H1 (cell line): ENCODE measurements around the gene TENT4B. TPM values are rescaled to one million over a fixed set of nuclear protein-coding genes. Genes with fewer than 3 reads are reported as not detected.

ENCODE experiments used
- CTCF ChIA-PET: fragments of 300-600 bp; sonication (Branson Sonifier 250); formaldehyde crosslinking; loops from one replicate; lab custom pipeline; 2021; ENCODE audit not compliant: partially characterized antibody; lab: Charles Lee
- POLR2A ChIA-PET: fragments of 300-600 bp; sonication (Branson Sonifier 250); formaldehyde crosslinking; loops from one replicate; lab custom pipeline; 2021; ENCODE audit warnings: inconsistent platforms; ENCODE audit not compliant: partially characterized antibody; lab: Charles Lee
- DNase-seq, 2 experiments: peaks; one replicate each; pipeline versions ENCODE4 v3.0.0 to v3.0.0-alpha.2; 2010 to 2022; ENCODE audit warnings: low spot score in 2 of 2, low read depth in 1 of 2, mixed read lengths in 1 of 2
- FAIRE-seq: peaks from 2 replicates; lab custom pipeline; 2011; peaks lifted over from hg19 to GRCh38; lab: Jason Lieb, UNC
- H2AFZ ChIP-seq: 2 replicates; pipeline ENCODE4 v1.8.1; 2012; ENCODE audit warnings: low read length, inconsistent platforms
- H2AK5ac ChIP-seq: 2 replicates; pipeline ENCODE4 v1.6.1; 2013; ENCODE audit warnings: low read depth, low read length
- H2BK120ac ChIP-seq: replicated peaks from 2 replicates; pipeline ENCODE3; 2013; ENCODE audit warnings: low read depth, low read length, inconsistent platforms
- H2BK12ac ChIP-seq: 2 replicates; pipeline ENCODE4 v1.6.1; 2013; ENCODE audit warnings: low read depth, low read length
- H2BK15ac ChIP-seq: 2 replicates; pipeline ENCODE4 v1.6.1; 2013; ENCODE audit warnings: low read length
- H2BK20ac ChIP-seq: 2 replicates; pipeline ENCODE4 v1.6.1; 2013; ENCODE audit warnings: low read length
- H2BK5ac ChIP-seq: 2 replicates; pipeline ENCODE4 v1.6.1; 2013; ENCODE audit warnings: low read depth, low read length
- H3K14ac ChIP-seq: 2 replicates; pipeline ENCODE4 v1.6.1; 2013; ENCODE audit warnings: inconsistent platforms; ENCODE audit not compliant: insufficient read length
- H3K18ac ChIP-seq: 2 replicates; pipeline ENCODE4 v1.6.1; 2013; ENCODE audit warnings: low read length; ENCODE audit errors: extremely low read depth
- H3K23ac ChIP-seq: 2 replicates; pipeline ENCODE4 v1.6.1; 2013; ENCODE audit warnings: inconsistent platforms; ENCODE audit not compliant: insufficient read length
- H3K23me2 ChIP-seq: 2 replicates; pipeline ENCODE4 v1.6.1; 2013; ENCODE audit warnings: low read depth, low read length
- H3K27ac ChIP-seq: 2 replicates; pipeline ENCODE4 v1.6.1; 2011; ENCODE audit warnings: low read depth, low read length, inconsistent platforms
- H3K27me3 ChIP-seq, 4 experiments: replicated peaks in 1 of 4; 1 replicate in 1 of 4; 2 replicates in 3 of 4; pipeline versions ENCODE4 v1.6.1 to v1.8.1; 2011 to 2013; ENCODE audit warnings: low read length in 3 of 4, mild to moderate bottlenecking in 3 of 4, inconsistent platforms in 2 of 4, mixed read lengths in 2 of 4, moderate library complexity in 1 of 4; ENCODE audit not compliant: control insufficient read depth in 3 of 4, insufficient read depth in 3 of 4; ENCODE audit errors: extremely low read depth in 1 of 4
- H3K36me3 ChIP-seq, 4 experiments: 2 replicates each; pipeline versions ENCODE4 v1.6.1 to v1.8.1; 2011 to 2013; ENCODE audit warnings: mild to moderate bottlenecking in 4 of 4, low read length in 3 of 4, moderate library complexity in 2 of 4, control low read depth in 1 of 4, inconsistent platforms in 1 of 4; ENCODE audit not compliant: insufficient read depth in 4 of 4, control insufficient read depth in 2 of 4
- H3K4ac ChIP-seq: replicated peaks from 2 replicates; pipeline ENCODE3; 2013; ENCODE audit warnings: low read length, low read depth, mixed read lengths, inconsistent platforms; ENCODE audit not compliant: insufficient read length
- H3K4me1 ChIP-seq, 4 experiments: replicated peaks in 1 of 4; 1 replicate in 1 of 4; 2 replicates in 3 of 4; pipeline versions ENCODE4 v1.6.1 to v1.8.1; 2011 to 2013; ENCODE audit warnings: low read length in 3 of 4, inconsistent platforms in 2 of 4, mixed read lengths in 1 of 4; ENCODE audit not compliant: insufficient read depth in 4 of 4, control insufficient read depth in 3 of 4
- H3K4me2 ChIP-seq, 2 experiments: 2 replicates each; pipeline versions ENCODE4 v1.6.1 to v1.8.1; 2011 to 2013; ENCODE audit warnings: low read depth in 2 of 2, low read length in 2 of 2, control low read depth in 1 of 2, inconsistent platforms in 1 of 2, mild to moderate bottlenecking in 1 of 2; ENCODE audit not compliant: insufficient read depth in 1 of 2
- H3K4me3 ChIP-seq, 4 experiments: fragments of 200-600, 300-600 bp in 1 of 4; sonication (generic), shearing (Covaris generic), sonication (Bioruptor Twin) in 1 of 4; 2 replicates each; pipeline versions ENCODE4 v1.5.1 to v1.8.1; 2011 to 2016; ENCODE audit warnings: low read length in 4 of 4, low read depth in 3 of 4, control low read depth in 2 of 4, inconsistent platforms in 2 of 4, mild to moderate bottlenecking in 2 of 4, mixed read lengths in 1 of 4, moderate library complexity in 1 of 4; ENCODE audit not compliant: insufficient read depth in 2 of 4; ENCODE audit errors: extremely low read depth in 1 of 4
- H3K56ac ChIP-seq: replicated peaks from 2 replicates; pipeline ENCODE3; 2013; ENCODE audit warnings: low read depth, mild to moderate bottlenecking, mixed read lengths, low read length, inconsistent platforms; ENCODE audit not compliant: insufficient read length
- H3K79me1 ChIP-seq: 2 replicates; pipeline ENCODE4 v1.6.1; 2013; ENCODE audit warnings: low read depth, low read length, control low read depth
- H3K79me2 ChIP-seq, 2 experiments: 2 replicates each; pipeline versions ENCODE4 v1.6.1 to v1.8.1; 2012 to 2013; ENCODE audit warnings: low read length in 2 of 2, mild to moderate bottlenecking in 2 of 2, inconsistent platforms in 1 of 2; ENCODE audit not compliant: insufficient read depth in 2 of 2, control insufficient read depth in 1 of 2
- H3K9ac ChIP-seq, 4 experiments: replicated peaks in 1 of 4; 1 replicate in 1 of 4; 2 replicates in 3 of 4; pipeline versions ENCODE4 v1.6.1 to v1.8.1; 2011 to 2013; ENCODE audit warnings: low read depth in 3 of 4, low read length in 3 of 4, control low read depth in 2 of 4, mild to moderate bottlenecking in 2 of 4, moderate library complexity in 2 of 4, inconsistent platforms in 1 of 4; ENCODE audit errors: extremely low read depth in 1 of 4
- H3K9me3 ChIP-seq, 2 experiments: 2 replicates each; pipeline versions ENCODE4 v1.6.1 to v1.8.1; 2012 to 2013; ENCODE audit warnings: mild to moderate bottlenecking in 2 of 2, moderate library complexity in 2 of 2, control low read depth in 1 of 2, inconsistent platforms in 1 of 2, low read depth in 1 of 2, low read length in 1 of 2, mixed read lengths in 1 of 2; ENCODE audit not compliant: insufficient read depth in 2 of 2
- H4K20me1 ChIP-seq, 2 experiments: replicated peaks in 1 of 2; 2 replicates each; pipeline versions ENCODE3 to v1.8.1; 2011 to 2013; ENCODE audit warnings: inconsistent platforms in 2 of 2, low read length in 2 of 2, mild to moderate bottlenecking in 1 of 2; ENCODE audit not compliant: insufficient read depth in 2 of 2, control insufficient read depth in 1 of 2
- H4K5ac ChIP-seq: 2 replicates; pipeline ENCODE4 v1.6.1; 2013; ENCODE audit warnings: low read length, low read depth, mixed read lengths, inconsistent platforms; ENCODE audit not compliant: insufficient read length
- H4K8ac ChIP-seq: 2 replicates; pipeline ENCODE4 v1.8.0; 2013; ENCODE audit warnings: mild to moderate bottlenecking, moderate library complexity, low read length, inconsistent platforms; ENCODE audit not compliant: insufficient read depth; ENCODE audit errors: extremely low read depth
- H4K91ac ChIP-seq: replicated peaks from 2 replicates; pipeline ENCODE3; 2013; ENCODE audit warnings: low read length, mixed read lengths, inconsistent platforms; ENCODE audit not compliant: insufficient read length
- BRCA1 ChIP-seq: IDR thresholded peaks from 2 replicates; pipeline ENCODE4 v1.6.1; 2012; ENCODE audit warnings: low read depth, low read length, improper control_type of control experiment
- CTCF ChIP-seq, 3 experiments: IDR thresholded peaks; 1 replicate in 2 of 3; 2 replicates in 1 of 3; pipeline versions ENCODE4 v1.5.1 to v1.6.1; 2011; ENCODE audit warnings: low read length in 3 of 3, mild to moderate bottlenecking in 3 of 3, inconsistent platforms in 2 of 3, low read depth in 1 of 3, moderate library complexity in 1 of 3; ENCODE audit not compliant: insufficient read depth in 1 of 3; ENCODE audit errors: control extremely low read depth in 1 of 3
- EGR1 ChIP-seq: IDR thresholded peaks from 2 replicates; pipeline ENCODE4 v1.6.1; 2011; ENCODE audit warnings: low read depth, low read length, borderline replicate concordance
- SP4 ChIP-seq: IDR thresholded peaks from 2 replicates; pipeline ENCODE4 v1.6.1; 2012; ENCODE audit warnings: low read length, inconsistent platforms
- WGBS, 2 experiments: shearing (Covaris generic) in 1 of 2; methylation state at CpG; one replicate each; pipeline versions ENCODE4 v1.1.6 to v1.1.7; 2013 to 2015; ENCODE audit warnings: low lambda C conversion rate in 2 of 2, mixed read lengths in 2 of 2, inconsistent platforms in 1 of 2, low coverage in 1 of 2, missing lambda C conversion rate in 1 of 2; ENCODE audit not compliant: insufficient replicate concordance in 2 of 2, insufficient coverage in 1 of 2, insufficient read length in 1 of 2; ENCODE audit errors: extremely low coverage in 1 of 2, missing lambda C conversion rate in 1 of 2; 5-methylcytosine and 5-hydroxymethylcytosine counted together
- polyA plus RNA-seq, 7 experiments: library from polyadenylated mRNA; depleted of rRNA in 3 of 7; stranded (reverse) in 5 of 7; unstranded in 2 of 7; fragments of >200 nt in 5 of 7; fragments of 200-250 nt in 2 of 7; gene quantifications; 1 replicate in 5 of 7; 2 replicates in 1 of 7; 4 replicates in 1 of 7; pipeline versions ENCODE4 v1.2.1 to v1.2.3, GENCODE V29; 2011 to 2013; ENCODE audit warnings: missing spikeins in 2 of 7, mixed read lengths in 2 of 7
- total RNA-seq: library from RNA; stranded (reverse); fragmentation: NEBNext Ultra II Directional; extraction: Animal tissue kit (Norgen Biotek cat#: 25700); gene quantifications from 2 replicates; pipeline ENCODE4 v1.2.1, GENCODE V29; 2021

The TENT4B gene
- total and polyA plus RNA-seq, 2 of the 8 experiments (the other 6 are each of a cell fraction or from before 2014, with no cell fraction given): 4.2 to 15.7 TPM

GRCh38 chr16:50276801-50277555 lies 123.9 kb downstream of the TENT4B start:
- no peak for FAIRE-seq
- no peak overlapping the region for H2BK5ac ChIP-seq
- H3K23ac ChIP-seq: no peak overlapping the region
- H4K91ac ChIP-seq: no peak overlapping the region
- TF ChIP-seq SP4 (no peak), CTCF (IDR thresholded peaks at IDR 0.05; ENCODE audit: control extremely low read depth in 1 of 3, insufficient read depth in 1 of 3, low read depth in 1 of 3, low read length in 3 of 3) (no peak), BRCA1 (no peak), EGR1 (no peak)
- H2AK5ac ChIP-seq: no peak overlapping the region
- WGBS, 2 experiments: 92% methylated on average over 4 of the region's 4 CpGs; no CpG with 5 or more reads in 1 of the 2 experiments
- no peak overlapping the region for H3K56ac ChIP-seq
- H3K4me2 ChIP-seq: no peak overlapping the region
- H3K14ac ChIP-seq: no peak overlapping the region
- no peak overlapping the region for H4K8ac ChIP-seq
- no peak overlapping the region for H2BK15ac ChIP-seq
- peaks cover 0 to 7% (median 0%) of the 10 kb centered on the region in 4 experiments; a peak in 1 of 7 replicates for H3K4me1 ChIP-seq
- no peak overlapping the region for H3K9ac ChIP-seq
- peaks cover 0 to 3% of the 10 kb centered on the region in 2 experiments for H4K20me1 ChIP-seq
- H2AFZ ChIP-seq: no peak overlapping the region
- no peak overlapping the region for H3K4ac ChIP-seq
- no peak overlapping the region for H3K4me3 ChIP-seq
- no peak for DNase-seq
- H3K18ac ChIP-seq: no peak overlapping the region
- H3K79me2 ChIP-seq: no peaks in the 10 kb centered on the region
- CTCF ChIA-PET: interaction anchor here (0.8 kb wide), 1 partner anchor 78 kb away, joined by 3 read pairs; no protein-coding TSS in a partner anchor
- no peak overlapping the region for H2BK12ac ChIP-seq
- POLR2A ChIA-PET: no interaction called here
- H4K5ac ChIP-seq: no peak overlapping the region
- H2BK120ac ChIP-seq: no peak overlapping the region
- 0 out of 2 replicates have a peak, but pooled peaks cover 3% of the 10 kb centered on the region for H3K79me1 ChIP-seq
- H2BK20ac ChIP-seq: no peak overlapping the region
- no peaks in the 10 kb centered on the region for H3K36me3 ChIP-seq
- no peaks in the 10 kb centered on the region for H3K23me2 ChIP-seq
- H3K27me3 ChIP-seq: no peaks in the 10 kb centered on the region
- no peaks in the 10 kb centered on the region for H3K9me3 ChIP-seq
- H3K27ac ChIP-seq: no peak overlapping the region
